ENCODE data around the gene SCEL.
A peak's percentile ranks its signal among the peaks of the same experiment; 100 is the strongest.

The SCEL gene

GRCh38 chr13:77503398-77503797 is 32.1 kb upstream of the SCEL start:
- H3K4me3 ChIP-seq (replicated peaks; ENCODE audit: insufficient read depth, low read length) = no peak overlapping the region
- H3K27ac ChIP-seq (replicated peaks) = no peak overlapping the region
- TF ChIP-seq CTCF (IDR thresholded peaks at IDR 0.05; ENCODE audit: insufficient read depth, low read length) = no peak
- no peak for TF ChIP-seq POLR2AphosphoS5 (IDR thresholded peaks at IDR 0.05; ENCODE audit: low read depth)
- no peak for TF ChIP-seq REST (IDR thresholded peaks at IDR 0.05; ENCODE audit: insufficient replicate concordance, low read depth)
- no peak for TF ChIP-seq SPI1 (IDR thresholded peaks at IDR 0.05; ENCODE audit: borderline replicate concordance, low read depth)
- TF ChIP-seq GABPA (IDR thresholded peaks at IDR 0.05; ENCODE audit: low read depth) = no peak
- no peaks in the 10 kb centered on the region for H3K27me3 ChIP-seq (ENCODE audit: insufficient read depth, poor library complexity, severe bottlenecking)
- no peak for DNase-seq (ENCODE audit: low read depth in 1 of 2, low spot score in 1 of 2)

- no peak for DNase-seq (ENCODE audit: low read depth in 1 of 2, low spot score in 1 of 2)
- H3K27ac ChIP-seq (replicated peaks) = no peak overlapping the region
- no peak for TF ChIP-seq SPI1 (IDR thresholded peaks at IDR 0.05; ENCODE audit: borderline replicate concordance, low read depth)
- no peak for TF ChIP-seq GABPA (IDR thresholded peaks at IDR 0.05; ENCODE audit: low read depth)
- no peak for TF ChIP-seq REST (IDR thresholded peaks at IDR 0.05; ENCODE audit: insufficient replicate concordance, low read depth)
- no peak overlapping the region for H3K4me3 ChIP-seq (replicated peaks; ENCODE audit: insufficient read depth, low read length)
- H3K27me3 ChIP-seq (ENCODE audit: insufficient read depth, poor library complexity, severe bottlenecking) = no peaks in the 10 kb centered on the region
These were observed 28.6 kb upstream of the SCEL start for GRCh38 chr13:77506874-77507273.

- Histone ChIP-seq H3K27ac (replicated peaks) (no peak overlapping the region), H3K27me3 (ENCODE audit: insufficient read depth, poor library complexity, severe bottlenecking) (no peaks in the 10 kb centered on the region), H3K4me3 (replicated peaks; ENCODE audit: insufficient read depth, low read length) (no peak overlapping the region)
- no peak for DNase-seq (ENCODE audit: low read depth in 1 of 2, low spot score in 1 of 2)
- TF ChIP-seq GABPA (IDR thresholded peaks at IDR 0.05; ENCODE audit: low read depth) (no peak), REST (IDR thresholded peaks at IDR 0.05; ENCODE audit: insufficient replicate concordance, low read depth) (no peak)
These were observed 27.4 kb upstream of the SCEL start for GRCh38 chr13:77507931-77508776.

GRCh38 chr13:77508959-77509620 is 26.4 kb upstream of the SCEL start:
- no peak overlapping the region for H3K4me3 ChIP-seq (replicated peaks; ENCODE audit: insufficient read depth, low read length)
- no peak overlapping the region for H3K27ac ChIP-seq (replicated peaks)
- no peaks in the 10 kb centered on the region for H3K27me3 ChIP-seq (ENCODE audit: insufficient read depth, poor library complexity, severe bottlenecking)
- no peak for TF ChIP-seq CTCF (IDR thresholded peaks at IDR 0.05; ENCODE audit: insufficient read depth, low read length)
- 0 out of 2 replicates have a peak, but pooled peaks have one; percentile 8 for TF ChIP-seq SPI1 (IDR thresholded peaks at IDR 0.05; ENCODE audit: borderline replicate concordance, low read depth)
- TF ChIP-seq REST (IDR thresholded peaks at IDR 0.05; ENCODE audit: insufficient replicate concordance, low read depth) = no peak
- TF ChIP-seq POLR2AphosphoS5 (IDR thresholded peaks at IDR 0.05; ENCODE audit: low read depth) = no peak
- no peak for TF ChIP-seq GABPA (IDR thresholded peaks at IDR 0.05; ENCODE audit: low read depth)
- no peak for DNase-seq (ENCODE audit: low read depth in 1 of 2, low spot score in 1 of 2)
